NT2/D1 (cell line): ENCODE results near the gene ADARB2.

Experiments
- DNase-seq: peaks from one replicate; pipeline ENCODE4 v3.0.0-alpha.2; 2011; ENCODE audit warnings: low read depth, low spot score
- H3K27me3 ChIP-seq: 2 replicates; pipeline ENCODE4 v1.6.0; 2011; ENCODE audit warnings: mild to moderate bottlenecking; ENCODE audit not compliant: insufficient read length, insufficient read depth
- H3K36me3 ChIP-seq: 2 replicates; pipeline ENCODE4 v1.6.1; 2011; ENCODE audit warnings: mild to moderate bottlenecking, low read length, mixed read lengths; ENCODE audit not compliant: insufficient read depth, insufficient read length
- H3K4me1 ChIP-seq: 2 replicates; pipeline ENCODE4 v1.5.1; 2011; ENCODE audit not compliant: insufficient read depth, insufficient read length
- H3K4me3 ChIP-seq: 2 replicates; pipeline ENCODE4 v1.5.1; 2011; ENCODE audit warnings: low read depth; ENCODE audit not compliant: insufficient read length
- H3K9ac ChIP-seq: 2 replicates; pipeline ENCODE4 v1.6.0; 2011; ENCODE audit warnings: low read depth; ENCODE audit not compliant: insufficient read length
- H3K9me3 ChIP-seq: 2 replicates; pipeline ENCODE4 v1.5.1; 2011; ENCODE audit warnings: mild to moderate bottlenecking, low read length; ENCODE audit not compliant: insufficient read depth
- SUZ12 ChIP-seq: IDR thresholded peaks from 2 replicates; pipeline ENCODE4 v1.6.1; 2011; ENCODE audit not compliant: insufficient read length, insufficient read depth; ENCODE audit errors: extremely low read depth
- YY1 ChIP-seq: IDR thresholded peaks from 2 replicates; pipeline ENCODE4 v1.6.1; 2011; ENCODE audit not compliant: insufficient read length, insufficient read depth
- ZNF274 ChIP-seq: IDR thresholded peaks from 2 replicates; pipeline ENCODE4 v1.6.1; 2011; ENCODE audit warnings: mild to moderate bottlenecking, low read depth, low read length

Gene ADARB2

DNA sequence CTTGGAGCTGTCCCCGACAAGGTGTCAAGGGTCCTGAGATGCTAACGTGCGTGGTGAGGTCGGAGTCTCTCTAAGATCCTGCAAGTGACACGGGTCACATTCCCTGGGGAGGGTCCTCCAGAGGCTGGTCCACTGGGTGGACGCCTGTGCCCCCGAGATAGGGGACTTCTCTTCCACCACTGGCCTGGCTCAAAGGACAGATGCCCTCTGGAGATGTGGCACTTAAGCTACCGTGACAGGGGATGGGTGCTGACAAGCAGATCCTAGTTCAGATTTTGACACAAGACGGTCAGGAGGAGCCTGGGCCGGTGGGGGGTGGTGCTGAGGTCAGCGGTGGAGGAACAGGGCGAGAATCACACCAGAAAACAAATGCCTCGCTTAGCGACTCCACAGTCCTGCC is 178.0 kb downstream of the ADARB2 start:
- H3K27me3 ChIP-seq, result no peaks in the 10 kb centered on the region
- no peak overlapping the region for H3K9ac ChIP-seq
- no peaks in the 10 kb centered on the region for H3K36me3 ChIP-seq
- no peak for DNase-seq
- TF ChIP-seq YY1 (no peak), ZNF274 (no peak), SUZ12 (no peak)
- H3K4me3 ChIP-seq, result no peak overlapping the region
- H3K9me3 ChIP-seq, result no peaks in the 10 kb centered on the region
- H3K4me1 ChIP-seq, result peaks cover 2% of the 10 kb centered on the region

DNA sequence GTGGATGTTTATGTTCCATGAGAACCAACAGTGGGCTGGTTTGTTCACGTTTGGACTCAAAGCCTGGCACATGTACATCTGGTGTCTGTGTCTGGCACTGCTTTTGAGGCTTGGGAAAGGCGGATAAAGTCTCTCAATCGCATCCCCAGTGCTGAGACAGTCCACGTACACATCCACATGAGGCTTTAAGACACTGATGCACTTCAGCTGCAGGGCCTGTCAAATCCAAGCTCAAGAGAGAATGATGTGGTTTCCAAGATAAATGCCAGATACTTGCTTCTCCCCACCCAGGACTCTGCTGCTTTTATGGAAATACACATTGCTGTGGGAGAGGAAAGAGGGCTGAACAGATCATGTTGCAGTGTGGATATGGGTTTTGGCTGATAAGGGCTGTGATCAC is 178.4 kb downstream of the ADARB2 start:
- no peaks in the 10 kb centered on the region for H3K36me3 ChIP-seq
- no peaks in the 10 kb centered on the region for H3K9me3 ChIP-seq
- H3K9ac ChIP-seq, result no peak overlapping the region
- TF ChIP-seq YY1 (no peak), SUZ12 (no peak), ZNF274 (no peak)
- H3K4me1 ChIP-seq, result peaks cover 2% of the 10 kb centered on the region
- H3K4me3 ChIP-seq, result no peak overlapping the region
- no peak for DNase-seq
- H3K27me3 ChIP-seq, result no peaks in the 10 kb centered on the region

DNA sequence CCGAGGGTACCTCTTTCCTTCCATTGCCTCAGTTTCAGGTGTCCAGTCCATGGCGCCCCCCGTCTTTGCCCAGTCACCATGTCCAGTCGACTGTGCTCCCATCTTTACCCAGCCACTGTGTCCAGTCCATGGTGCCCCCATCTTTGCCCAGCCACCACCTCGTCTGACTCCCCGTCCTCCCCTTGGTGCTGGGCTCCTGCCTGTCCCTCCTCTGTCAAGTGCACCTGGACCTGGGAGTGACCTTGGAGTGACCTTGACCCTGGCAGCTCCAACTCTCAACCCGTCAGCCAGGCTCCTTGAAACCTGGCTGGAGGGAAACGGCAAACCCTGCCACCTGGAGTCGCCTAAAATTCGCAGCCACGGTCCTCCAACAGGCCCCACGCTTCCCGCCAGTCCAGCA is 180.2 kb downstream of the ADARB2 start:
- DNase-seq, result no peak
- H3K36me3 ChIP-seq, result no peaks in the 10 kb centered on the region
- peaks cover 2% of the 10 kb centered on the region for H3K4me1 ChIP-seq
- no peaks in the 10 kb centered on the region for H3K9me3 ChIP-seq
- H3K4me3 ChIP-seq, result no peak overlapping the region
- no peak for TF ChIP-seq YY1
- TF ChIP-seq SUZ12, result no peak
- no peak for TF ChIP-seq ZNF274
- no peaks in the 10 kb centered on the region for H3K27me3 ChIP-seq
- no peak overlapping the region for H3K9ac ChIP-seq

DNA sequence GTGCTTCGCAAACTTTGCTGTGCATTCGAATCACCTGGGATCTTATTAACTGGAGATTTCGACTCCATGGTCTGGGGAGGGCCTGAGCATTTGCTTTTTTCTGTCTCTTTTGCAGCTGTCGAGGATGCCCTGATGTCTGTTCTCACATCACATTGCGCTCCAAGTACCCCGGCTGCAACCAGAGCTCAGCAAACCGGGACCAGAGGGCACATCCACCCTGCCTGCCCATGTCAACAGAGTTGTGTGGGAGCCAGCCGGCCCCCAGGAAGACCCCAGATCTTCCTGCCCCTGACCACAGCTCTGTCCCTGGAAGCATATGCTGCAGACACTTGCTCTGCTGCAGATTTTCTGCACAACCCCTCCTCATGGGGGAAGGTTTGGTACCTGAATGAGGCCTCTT is 180.8 kb downstream of the ADARB2 start:
- H3K9ac ChIP-seq, result no peak overlapping the region
- H3K36me3 ChIP-seq, result no peaks in the 10 kb centered on the region
- no peak for DNase-seq
- TF ChIP-seq ZNF274 (no peak), SUZ12 (no peak), YY1 (no peak)
- H3K27me3 ChIP-seq, result no peaks in the 10 kb centered on the region
- no peak overlapping the region for H3K4me3 ChIP-seq
- H3K9me3 ChIP-seq, result no peaks in the 10 kb centered on the region
- peaks cover 2% of the 10 kb centered on the region for H3K4me1 ChIP-seq

DNA sequence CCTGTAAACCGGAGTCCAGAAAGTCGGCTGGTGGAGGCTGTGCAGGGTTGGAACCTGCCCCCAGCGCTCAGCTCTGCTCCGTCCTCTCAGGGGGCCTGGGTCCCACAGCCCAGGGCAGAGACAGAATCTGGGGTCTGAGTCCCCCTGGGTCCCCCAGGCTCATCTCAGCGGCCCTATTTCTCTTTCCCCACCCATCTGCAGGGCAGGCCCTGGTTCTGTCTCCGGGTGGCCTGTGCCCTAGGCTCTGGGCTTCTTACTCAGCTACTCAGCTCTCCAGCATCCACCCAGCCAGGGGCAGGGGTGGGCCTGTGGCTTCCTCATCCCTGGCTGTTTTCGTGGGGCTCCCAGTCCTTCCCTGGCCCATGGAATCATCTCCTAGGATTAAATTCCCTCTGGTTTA is 183.4 kb downstream of the ADARB2 start:
- Histone ChIP-seq H3K36me3 (no peaks in the 10 kb centered on the region), H3K9me3 (no peaks in the 10 kb centered on the region), H3K27me3 (no peaks in the 10 kb centered on the region), H3K9ac (no peak overlapping the region), H3K4me1 (no peaks in the 10 kb centered on the region), H3K4me3 (no peak overlapping the region)
- DNase-seq, result no peak
- TF ChIP-seq ZNF274 (no peak), SUZ12 (no peak), YY1 (no peak)

DNA sequence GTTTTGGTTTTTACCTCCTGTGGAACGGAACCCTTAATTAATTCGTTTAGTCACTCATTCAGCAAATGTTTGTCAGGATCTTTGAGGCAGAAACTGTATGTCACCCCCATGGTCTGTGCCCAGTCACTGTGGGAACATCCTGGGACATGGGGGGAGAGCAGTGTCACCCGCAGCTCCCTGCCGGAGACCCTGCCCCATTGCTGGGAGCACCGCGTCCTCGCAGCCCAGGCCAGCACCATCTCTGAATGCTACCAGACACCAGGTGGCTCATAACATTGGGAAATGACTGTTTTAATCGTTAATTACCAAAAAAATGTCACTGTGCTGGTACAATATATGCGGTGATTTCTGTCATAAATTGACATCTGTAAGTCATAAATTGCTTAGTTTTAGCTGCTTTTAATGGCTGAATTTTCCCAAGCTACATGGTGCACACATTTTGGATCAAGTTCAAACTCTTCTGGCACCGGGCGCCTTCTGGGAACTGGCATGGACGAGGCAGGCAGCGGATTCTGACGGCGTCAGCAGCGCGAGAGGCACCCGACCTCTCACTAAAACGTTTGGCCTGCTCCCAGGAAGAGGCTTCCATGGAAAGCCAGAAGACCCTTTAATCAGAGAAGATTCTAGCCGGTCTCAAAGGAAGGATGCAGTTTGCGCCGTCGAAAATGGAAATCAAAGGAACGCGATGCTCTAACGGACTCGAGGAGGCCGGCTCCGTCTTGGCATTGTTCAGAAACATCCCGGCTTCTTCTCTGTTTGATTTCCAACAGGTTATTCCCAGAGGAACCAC is 184.2 kb downstream of the ADARB2 start:
- TF ChIP-seq ZNF274, result no peak
- no peak for TF ChIP-seq YY1
- no peak for TF ChIP-seq SUZ12
- Histone ChIP-seq H3K27me3 (no peaks in the 10 kb centered on the region), H3K36me3 (no peaks in the 10 kb centered on the region), H3K4me1 (no peaks in the 10 kb centered on the region), H3K9me3 (peaks cover 7% of the 10 kb centered on the region; the same call in 1 of the 2 replicates), H3K4me3 (no peak overlapping the region), H3K9ac (no peak overlapping the region)
- DNase-seq, result no peak

DNA sequence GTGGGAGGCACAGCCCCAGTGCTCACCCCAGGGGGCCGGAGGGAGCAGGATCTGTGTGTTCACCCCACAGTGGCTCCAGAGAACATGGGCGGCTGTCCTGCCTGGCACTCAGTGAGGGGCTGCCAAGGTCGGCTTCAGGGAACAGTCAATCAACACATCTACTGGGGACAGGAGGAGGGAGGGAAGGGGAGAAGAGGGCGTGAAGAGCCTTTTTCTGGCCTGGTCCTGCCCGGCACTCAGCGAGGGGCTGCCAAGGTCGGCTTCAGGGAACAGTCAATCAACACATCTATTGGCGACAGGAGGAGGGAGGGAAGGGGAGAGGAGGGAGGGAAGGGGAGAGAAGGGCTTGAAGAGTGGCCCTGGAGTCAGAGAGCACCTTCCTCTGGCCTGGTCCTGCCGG is 184.9 kb downstream of the ADARB2 start:
- Histone ChIP-seq H3K9me3 (peaks cover 12% of the 10 kb centered on the region; the same call in 1 of the 2 replicates), H3K27me3 (no peaks in the 10 kb centered on the region), H3K4me1 (no peaks in the 10 kb centered on the region), H3K9ac (no peak overlapping the region), H3K4me3 (no peak overlapping the region), H3K36me3 (no peaks in the 10 kb centered on the region)
- no peak for DNase-seq
- no peak for TF ChIP-seq YY1
- no peak for TF ChIP-seq SUZ12
- TF ChIP-seq ZNF274, result no peak
